ENCODE measurements around the gene MSH3. TPM values are rescaled to one million over a fixed set of nuclear protein-coding genes. Genes with fewer than 3 reads are reported as not detected.
"Not testable (repeated sequence)": the region's sequence is repeated elsewhere in the genome, so short reads cannot be mapped to it uniquely, and the experiment has no call there.

The MSH3 gene
- total RNA-seq, 1 donor from 2014 or later: 12.3 TPM

GRCh38 chr5:80747922-80748321 is 93.5 kb downstream of the MSH3 start:
- ATAC-seq: no peak
- DNase-seq (ENCODE audit: low spot score): no peak

GRCh38 chr5:80752427-80752826 is 98.0 kb downstream of the MSH3 start:
- no peak for DNase-seq (ENCODE audit: low spot score)
- ATAC-seq: no peak

- ATAC-seq (no peak), DNase-seq (ENCODE audit: low spot score) (no peak)
Observed at GRCh38 chr5:80753712-80754111, 99.3 kb downstream of the MSH3 start.

GRCh38 chr5:80754900-80755299 is 100.4 kb downstream of the MSH3 start:
- DNase-seq (ENCODE audit: low spot score): no peak
- no peak for ATAC-seq

- no peak for DNase-seq (ENCODE audit: low spot score)
Observed at GRCh38 chr5:80755626-80756025, 101.2 kb downstream of the MSH3 start.

GRCh38 chr5:80756292-80756691 is 101.8 kb downstream of the MSH3 start:
- DNase-seq (ENCODE audit: low spot score): no peak
- ATAC-seq: no peak

More at GRCh38 chr5:80755626-80756025, 101.2 kb downstream of the MSH3 start:
- no peak for ATAC-seq

GRCh38 chr5:80757290-80757689 is 102.8 kb downstream of the MSH3 start:
- DNase-seq (ENCODE audit: low spot score) (no peak), ATAC-seq (no peak)

GRCh38 chr5:80759866-80760577 is 105.6 kb downstream of the MSH3 start:
- ATAC-seq: no peak
- DNase-seq (ENCODE audit: low spot score): no peak

GRCh38 chr5:80760680-80761079 is 106.2 kb downstream of the MSH3 start:
- DNase-seq (ENCODE audit: low spot score) (no peak), ATAC-seq (no peak)

- no peak for ATAC-seq
- DNase-seq (ENCODE audit: low spot score): no peak
Observed at GRCh38 chr5:80761176-80761575, 106.7 kb downstream of the MSH3 start.

GRCh38 chr5:80761966-80762365 is 107.5 kb downstream of the MSH3 start:
- DNase-seq (ENCODE audit: low spot score) (no peak), ATAC-seq (no peak)

- no peak for DNase-seq (ENCODE audit: low spot score)
Observed at GRCh38 chr5:80762573-80762972, 108.1 kb downstream of the MSH3 start.

GRCh38 chr5:80763211-80763610 is 108.8 kb downstream of the MSH3 start:
- ATAC-seq (no peak), DNase-seq (ENCODE audit: low spot score) (no peak)

More at GRCh38 chr5:80762573-80762972, 108.1 kb downstream of the MSH3 start:
- ATAC-seq: no peak

- no peak for DNase-seq (ENCODE audit: low spot score)
- ATAC-seq: no peak
Observed at GRCh38 chr5:80763873-80764647, 109.6 kb downstream of the MSH3 start.

- DNase-seq (ENCODE audit: low spot score) (no peak), ATAC-seq (no peak)
Observed at GRCh38 chr5:80764786-80765185, 110.3 kb downstream of the MSH3 start.

- no peak for ATAC-seq
- DNase-seq (ENCODE audit: low spot score): no peak
Observed at GRCh38 chr5:80777347-80778287, 123.2 kb downstream of the MSH3 start.

GRCh38 chr5:80780024-80780423 is 125.6 kb downstream of the MSH3 start:
- ATAC-seq (no peak), DNase-seq (ENCODE audit: low spot score) (no peak)

- ATAC-seq (no peak), DNase-seq (ENCODE audit: low spot score) (no peak)
Observed at GRCh38 chr5:80780761-80781285, 126.4 kb downstream of the MSH3 start.

GRCh38 chr5:80781356-80781755 is 126.9 kb downstream of the MSH3 start:
- ATAC-seq (no peak), DNase-seq (ENCODE audit: low spot score) (no peak)

- ATAC-seq (no peak), DNase-seq (ENCODE audit: low spot score) (no peak)
Observed at GRCh38 chr5:80782626-80783025, 128.2 kb downstream of the MSH3 start.

GRCh38 chr5:80783751-80784150 is 129.3 kb downstream of the MSH3 start:
- not testable (repeated sequence) for ATAC-seq

More at GRCh38 chr5:80783751-80784150, 129.3 kb downstream of the MSH3 start:
- DNase-seq (ENCODE audit: low spot score): not testable (repeated sequence)
